ENCODE results near the gene CDC42BPA. TPM values are rescaled to one million over a fixed set of nuclear protein-coding genes. Genes with fewer than 3 reads are reported as not detected.

The CDC42BPA gene
- total and polyA plus RNA-seq, 9 of the 15 experiments (the other 6 are each of a cell fraction or from before 2014, with no cell fraction given) = 8.0 to 77.5 (median 52.1) TPM

DNA sequence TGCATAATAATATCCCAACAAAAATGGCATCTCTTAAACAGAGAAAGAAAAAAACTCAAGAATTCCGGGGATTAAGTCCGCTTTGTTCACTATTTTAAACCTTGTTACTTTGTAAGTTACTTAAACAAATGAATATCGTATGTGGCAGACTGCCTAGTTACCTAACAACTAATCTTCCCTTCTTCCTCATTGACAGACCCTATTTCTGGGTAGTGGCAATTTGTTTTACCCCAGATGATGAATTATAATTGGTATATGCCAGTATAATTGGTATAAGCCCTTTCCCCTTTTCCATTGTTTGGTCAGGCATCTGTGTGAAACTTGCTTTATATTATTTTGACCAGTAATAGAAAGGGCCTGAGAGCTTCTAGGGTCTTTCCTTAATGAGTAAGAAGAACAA is 52.4 kb downstream of the CDC42BPA start (continued):
- TF ChIP-seq, protein P1, sequence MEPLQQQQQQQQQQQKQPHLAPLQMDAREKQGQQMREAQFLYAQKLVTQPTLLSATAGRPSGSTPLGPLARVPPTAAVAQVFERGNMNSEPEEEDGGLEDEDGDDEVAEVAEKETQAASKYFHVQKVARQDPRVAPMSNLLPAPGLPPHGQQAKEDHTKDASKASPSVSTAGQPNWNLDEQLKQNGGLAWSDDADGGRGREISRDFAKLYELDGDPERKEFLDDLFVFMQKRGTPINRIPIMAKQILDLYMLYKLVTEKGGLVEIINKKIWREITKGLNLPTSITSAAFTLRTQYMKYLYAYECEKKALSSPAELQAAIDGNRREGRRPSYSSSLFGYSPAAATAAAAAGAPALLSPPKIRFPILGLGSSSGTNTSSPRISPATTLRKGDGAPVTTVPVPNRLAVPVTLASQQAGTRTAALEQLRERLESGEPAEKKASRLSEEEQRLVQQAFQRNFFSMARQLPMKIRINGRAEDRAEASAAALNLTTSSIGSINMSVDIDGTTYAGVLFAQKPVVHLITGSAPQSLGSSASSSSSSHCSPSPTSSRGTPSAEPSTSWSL (CRISPR knock-in tag; IDR thresholded peaks at IDR 0.05; ENCODE audit: borderline replicate concordance) = no peak
- no peak for TF ChIP-seq ZNF12 (CRISPR knock-in tag; IDR thresholded peaks at IDR 0.05)

DNA sequence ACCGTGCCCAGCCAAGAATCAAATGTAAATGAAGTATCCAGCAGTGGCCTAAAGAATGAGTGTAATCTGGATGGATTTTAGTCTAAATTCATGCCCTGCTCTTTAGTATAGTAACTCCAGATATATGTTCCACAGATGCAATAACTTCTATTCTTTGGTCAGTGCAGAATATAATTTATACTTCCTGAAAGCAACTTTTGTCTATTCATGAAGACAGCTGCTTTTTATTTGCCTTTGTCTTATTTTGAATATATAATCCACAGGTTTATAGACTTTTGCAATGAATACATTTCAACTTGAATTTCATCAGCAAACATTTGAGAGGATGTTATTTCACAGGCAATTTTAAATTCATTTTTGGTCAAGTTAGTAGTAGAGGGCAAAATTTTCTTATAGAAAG is 54.4 kb downstream of the CDC42BPA start:
- Histone ChIP-seq H3K4me3 (no peak overlapping the region), H3K9ac (ENCODE audit: insufficient read depth in 1 of 2, low read depth in 2 of 2, low read length in 2 of 2) (no peak overlapping the region), H3K27me3 (ENCODE audit: control insufficient read depth in 2 of 2, insufficient read depth in 2 of 2, low read length in 2 of 2) (no peaks in the 10 kb centered on the region), H3K9me3 (replicated peaks; ENCODE audit: control insufficient read depth, insufficient read depth, low read depth, low read length) (no peaks in the 10 kb centered on the region), H3K9me1 (ENCODE audit: control insufficient read depth, insufficient read depth, low read length) (no peaks in the 10 kb centered on the region), H3K36me3 (ENCODE audit: control insufficient read depth, insufficient read depth, low read length) (peaks cover 7% of the 10 kb centered on the region; the same call in 2 of the 3 replicates), H3K27ac (ENCODE audit: extremely low read depth, low read depth, low read length) (no peak overlapping the region), H3K4me2 (ENCODE audit: insufficient read depth, low read length) (no peak overlapping the region), H4K20me1 (replicated peaks; ENCODE audit: control insufficient read depth, insufficient read depth, low read length) (no peaks in the 10 kb centered on the region), H3K4me1 (replicated peaks in 1 of 2; ENCODE audit: control insufficient read depth in 2 of 2, insufficient read depth in 2 of 2, low read length in 2 of 2) (peaks cover 14% of the 10 kb centered on the region in 2 experiments; a peak in 4 of 5 replicates), H3K79me2 (ENCODE audit: control insufficient read depth, insufficient read depth, low read length) (peaks cover 94% of the 10 kb centered on the region), H2AFZ (ENCODE audit: low read depth, low read length) (no peak overlapping the region)
- no CpG with 5 or more reads among the region's 1 CpG for WGBS (ENCODE audit: insufficient coverage, low coverage, missing lambda C conversion rate)
- intact Hi-C loops (cut with micrococcal nuclease) (loop anchor here (5.0 kb wide), 1 partner anchor 48 kb away; no protein-coding TSS in a partner anchor), in situ Hi-C loops (cut with MboI) (no loop called here)
- DNase-seq (ENCODE audit: extremely low read depth in 1 of 4, low spot score in 3 of 4) (no peak), FAIRE-seq (no peak), ATAC-seq (no peak)
- ChIA-PET POLR2A (interaction anchor here (0.6 to 1.6 kb wide), 2 partner anchors 16 to 17 kb away, joined by 3 to 4 read pairs; no protein-coding TSS in a partner anchor), CTCF (ENCODE audit: low intra/inter-chr PET ratio) (no interaction called here)
- no TSS peak for BruUV-seq (replicated peaks)
- TF ChIP-seq GATA2 (CRISPR knock-in tag; IDR thresholded peaks at IDR 0.05) = no peak
- no peak for TF ChIP-seq TAF15 (IDR thresholded peaks at IDR 0.05; ENCODE audit: low read depth, low read length)
- TF ChIP-seq PHTF2 (CRISPR knock-in tag; IDR thresholded peaks at IDR 0.05) = no peak
- TF ChIP-seq ZNF766 (CRISPR knock-in tag; conservative IDR thresholded peaks at IDR 0.05) = no peak
- TF ChIP-seq, protein P2, sequence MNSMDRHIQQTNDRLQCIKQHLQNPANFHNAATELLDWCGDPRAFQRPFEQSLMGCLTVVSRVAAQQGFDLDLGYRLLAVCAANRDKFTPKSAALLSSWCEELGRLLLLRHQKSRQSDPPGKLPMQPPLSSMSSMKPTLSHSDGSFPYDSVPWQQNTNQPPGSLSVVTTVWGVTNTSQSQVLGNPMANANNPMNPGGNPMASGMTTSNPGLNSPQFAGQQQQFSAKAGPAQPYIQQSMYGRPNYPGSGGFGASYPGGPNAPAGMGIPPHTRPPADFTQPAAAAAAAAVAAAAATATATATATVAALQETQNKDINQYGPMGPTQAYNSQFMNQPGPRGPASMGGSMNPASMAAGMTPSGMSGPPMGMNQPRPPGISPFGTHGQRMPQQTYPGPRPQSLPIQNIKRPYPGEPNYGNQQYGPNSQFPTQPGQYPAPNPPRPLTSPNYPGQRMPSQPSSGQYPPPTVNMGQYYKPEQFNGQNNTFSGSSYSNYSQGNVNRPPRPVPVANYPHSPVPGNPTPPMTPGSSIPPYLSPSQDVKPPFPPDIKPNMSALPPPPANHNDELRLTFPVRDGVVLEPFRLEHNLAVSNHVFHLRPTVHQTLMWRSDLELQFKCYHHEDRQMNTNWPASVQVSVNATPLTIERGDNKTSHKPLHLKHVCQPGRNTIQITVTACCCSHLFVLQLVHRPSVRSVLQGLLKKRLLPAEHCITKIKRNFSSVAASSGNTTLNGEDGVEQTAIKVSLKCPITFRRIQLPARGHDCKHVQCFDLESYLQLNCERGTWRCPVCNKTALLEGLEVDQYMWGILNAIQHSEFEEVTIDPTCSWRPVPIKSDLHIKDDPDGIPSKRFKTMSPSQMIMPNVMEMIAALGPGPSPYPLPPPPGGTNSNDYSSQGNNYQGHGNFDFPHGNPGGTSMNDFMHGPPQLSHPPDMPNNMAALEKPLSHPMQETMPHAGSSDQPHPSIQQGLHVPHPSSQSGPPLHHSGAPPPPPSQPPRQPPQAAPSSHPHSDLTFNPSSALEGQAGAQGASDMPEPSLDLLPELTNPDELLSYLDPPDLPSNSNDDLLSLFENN (IDR thresholded peaks at IDR 0.05; ENCODE audit: low read depth in 2 of 2, low read length in 2 of 2) = no peak
- no peak for TF ChIP-seq CAMTA2 (CRISPR knock-in tag; conservative IDR thresholded peaks at IDR 0.05)
- no peak for TF ChIP-seq CHD2 (IDR thresholded peaks at IDR 0.05; ENCODE audit: low read depth, low read length)
- TF ChIP-seq, protein P3, sequence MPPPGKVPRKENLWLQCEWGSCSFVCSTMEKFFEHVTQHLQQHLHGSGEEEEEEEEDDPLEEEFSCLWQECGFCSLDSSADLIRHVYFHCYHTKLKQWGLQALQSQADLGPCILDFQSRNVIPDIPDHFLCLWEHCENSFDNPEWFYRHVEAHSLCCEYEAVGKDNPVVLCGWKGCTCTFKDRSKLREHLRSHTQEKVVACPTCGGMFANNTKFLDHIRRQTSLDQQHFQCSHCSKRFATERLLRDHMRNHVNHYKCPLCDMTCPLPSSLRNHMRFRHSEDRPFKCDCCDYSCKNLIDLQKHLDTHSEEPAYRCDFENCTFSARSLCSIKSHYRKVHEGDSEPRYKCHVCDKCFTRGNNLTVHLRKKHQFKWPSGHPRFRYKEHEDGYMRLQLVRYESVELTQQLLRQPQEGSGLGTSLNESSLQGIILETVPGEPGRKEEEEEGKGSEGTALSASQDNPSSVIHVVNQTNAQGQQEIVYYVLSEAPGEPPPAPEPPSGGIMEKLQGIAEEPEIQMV (tag; conservative IDR thresholded peaks at IDR 0.05; ENCODE audit: low read depth) = no peak
- TF ChIP-seq SRF (CRISPR knock-in tag; IDR thresholded peaks at IDR 0.05) = no peak
